Stomach (tissue), 4 donors: ENCODE results near the gene C1orf35.

ENCODE experiments used
- CTCF ChIP-seq, 7 experiments: fragments of 450-650 bp in 4 of 7; fragments of 200-600 bp in 3 of 7; sonication (generic) in 3 of 7; IDR thresholded peaks; one replicate each; pipeline ENCODE4 v1.5.1; 2016 to 2019; ENCODE audit warnings: antibody characterized with exemption in 7 of 7, control low read depth in 2 of 7, mild to moderate bottlenecking in 1 of 7
- EP300 ChIP-seq: sonication (generic); formaldehyde crosslinking; IDR thresholded peaks from one replicate; pipeline ENCODE4 v1.6.1; 2017; ENCODE audit warnings: antibody characterized with exemption
- POLR2A ChIP-seq, 4 donors: fragments of 450-650 bp; IDR thresholded peaks; one replicate each; pipeline ENCODE4 v1.6.1; 2016; ENCODE audit warnings: antibody characterized with exemption in 4 of 4, control low read depth in 2 of 4, mild to moderate bottlenecking in 1 of 4, moderate library complexity in 1 of 4
- POLR2AphosphoS5 ChIP-seq, 3 donors: sonication (generic); formaldehyde crosslinking; IDR thresholded peaks; one replicate each; pipeline ENCODE4 v1.6.1; 2016; ENCODE audit warnings: antibody characterized with exemption in 3 of 3

- TF ChIP-seq CTCF (IDR thresholded peaks at IDR 0.05) (no peak), POLR2AphosphoS5 (IDR thresholded peaks at IDR 0.05) (no peak), EP300 (no peak), POLR2A (IDR thresholded peaks at IDR 0.05) (no peak)
Observed at GRCh38 chr1:228070173-228070572, 33.0 kb downstream of the C1orf35 start.
